T47D (cell line): ENCODE measurements around the gene TTR.

ENCODE experiments used
- DNase-seq, 2 experiments: peaks; one replicate each; pipeline versions ENCODE4 v3.0.0 to v3.0.0-alpha.2; 2011 to 2012; ENCODE audit warnings: low read depth in 1 of 2, low spot score in 1 of 2
- JUND ChIP-seq: IDR thresholded peaks from 2 replicates; pipeline ENCODE4 v1.6.1; 2012; ENCODE audit warnings: low read depth
- in situ Hi-C: cut with HindIII; loops from 2 replicates; pipeline ENCODE4 v1.10.0; 2016; ENCODE audit warnings: low sequenced_read_pairs, low pct_unique_long_range_greater_than_20kb

Gene TTR

DNA sequence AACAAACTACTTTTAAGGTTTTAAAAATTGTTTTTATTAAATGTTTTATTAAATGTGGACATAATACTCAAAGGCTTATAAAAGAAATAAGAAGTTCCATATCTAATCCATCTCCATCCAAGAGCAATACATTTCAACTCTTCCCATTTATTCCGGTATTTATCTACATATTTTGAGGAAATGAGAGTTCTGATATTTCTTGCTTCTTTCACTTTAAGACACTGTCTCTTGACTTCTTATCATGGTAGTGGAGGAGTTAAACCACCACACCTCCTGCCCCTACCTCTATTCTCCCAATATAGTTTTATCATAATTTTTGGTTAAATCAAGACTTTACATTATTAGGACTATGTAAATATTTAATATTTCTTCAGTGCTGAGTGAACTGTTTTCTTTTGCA, 40.7 kb downstream of the TTR start:
- no peak for DNase-seq
- TF ChIP-seq JUND = no peak
- in situ Hi-C loops = no loop called here

- in situ Hi-C loops = no loop called here
- TF ChIP-seq JUND = no peak
- no peak for DNase-seq
These were observed 42.0 kb downstream of the TTR start for GRCh38 chr18:31633392-31634330.

DNA sequence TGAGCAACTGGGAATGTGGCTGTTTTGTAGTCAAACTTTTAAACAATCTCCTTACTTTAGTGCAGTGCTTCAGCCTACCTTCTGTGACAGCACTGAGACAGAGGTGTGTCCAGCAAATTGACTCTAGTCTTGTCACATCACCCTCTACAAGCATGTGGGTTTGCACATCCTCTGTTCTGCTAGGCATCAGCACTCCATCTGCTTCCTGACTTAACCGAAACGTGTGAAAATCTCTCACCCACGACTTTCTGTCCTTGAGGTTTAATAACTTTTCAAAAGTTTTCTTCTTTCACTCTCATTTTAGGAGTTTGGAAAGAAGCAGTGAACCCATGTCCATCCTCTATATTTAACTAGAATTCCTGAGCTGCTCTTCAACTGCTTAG, 42.6 kb downstream of the TTR start:
- no peak for TF ChIP-seq JUND
- DNase-seq = no peak
- in situ Hi-C loops = no loop called here

DNA sequence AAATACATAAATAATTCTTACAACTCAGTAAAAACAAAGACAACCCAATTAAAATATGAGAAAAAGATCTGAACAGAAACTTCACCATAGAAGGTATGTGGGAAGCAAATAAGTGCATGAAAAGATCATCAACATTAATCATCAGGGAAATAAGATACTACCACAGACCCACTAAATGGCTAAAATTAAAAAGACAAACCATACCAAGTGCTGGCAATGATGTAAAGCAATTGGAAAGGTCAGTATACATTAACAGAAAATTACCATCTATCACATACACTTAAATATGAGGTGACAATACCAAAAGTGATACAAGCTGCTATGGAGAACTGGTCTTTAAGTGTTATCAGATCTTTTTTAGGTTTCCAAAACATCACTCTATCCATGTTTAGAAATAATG, 44.7 kb downstream of the TTR start:
- in situ Hi-C loops = no loop called here
- TF ChIP-seq JUND = no peak
- DNase-seq = no peak

DNA sequence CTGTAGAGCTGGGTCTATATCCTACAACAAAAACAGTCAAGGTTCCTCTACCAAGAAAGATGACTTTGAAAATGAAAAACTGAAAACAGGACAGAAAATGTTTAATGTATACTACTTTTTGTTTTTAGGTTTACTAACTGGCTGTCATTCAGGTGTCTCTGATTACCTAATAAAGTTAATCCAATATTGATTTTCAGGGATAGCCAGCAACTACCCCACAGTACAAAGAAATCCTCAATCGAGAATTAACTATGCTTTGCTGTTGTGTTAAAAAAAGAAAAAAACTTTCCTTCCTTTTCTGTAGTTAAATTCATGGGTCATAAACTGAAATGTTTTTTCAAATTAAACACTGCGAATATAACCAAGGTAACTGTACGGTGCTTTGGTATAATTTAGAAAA, 45.8 kb downstream of the TTR start:
- in situ Hi-C loops = no loop called here
- no peak for TF ChIP-seq JUND
- no peak for DNase-seq

DNA sequence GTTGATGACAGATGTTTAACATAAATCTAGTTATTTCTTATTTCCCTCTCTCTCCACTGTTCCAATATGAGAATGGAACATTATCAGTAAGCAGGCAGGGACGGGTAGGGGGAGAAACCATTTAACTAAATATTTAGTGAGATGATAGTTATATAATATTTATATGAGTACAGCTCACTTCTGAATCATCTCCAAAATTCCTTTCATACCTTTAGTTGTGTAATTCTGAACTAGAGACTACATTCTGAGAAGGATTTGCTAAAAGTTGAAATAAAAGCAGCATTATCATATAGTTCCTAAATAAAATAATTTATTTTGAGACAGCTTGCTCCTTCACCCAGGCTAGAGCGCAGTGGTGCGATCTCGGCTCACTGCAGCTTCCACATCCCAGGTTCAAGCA, 51.3 kb downstream of the TTR start:
- in situ Hi-C loops = no loop called here
- no peak for DNase-seq
- no peak for TF ChIP-seq JUND

DNA sequence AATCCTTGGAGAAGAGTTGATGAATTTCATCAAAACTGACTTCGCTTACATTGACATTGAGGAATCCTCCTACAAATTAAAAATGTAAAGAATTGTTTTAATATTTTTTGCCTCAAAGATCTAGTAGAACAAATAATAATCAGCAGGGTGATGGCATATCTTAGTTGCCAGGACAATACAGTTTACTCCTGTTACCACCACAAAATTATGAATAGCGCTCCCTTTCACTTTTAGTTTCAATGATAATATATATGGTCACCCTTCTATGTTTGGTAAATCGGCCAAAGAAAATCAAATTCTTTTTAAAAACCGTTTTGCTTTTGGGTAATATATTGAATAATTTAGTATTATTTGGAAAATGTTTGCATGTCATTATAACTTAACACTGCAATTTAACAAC, 53.7 kb downstream of the TTR start:
- TF ChIP-seq JUND = no peak
- in situ Hi-C loops = no loop called here
- DNase-seq = no peak

- in situ Hi-C loops = no loop called here
- TF ChIP-seq JUND = no peak
- no peak for DNase-seq
These were observed 54.9 kb downstream of the TTR start for GRCh38 chr18:31646332-31647126.

DNA sequence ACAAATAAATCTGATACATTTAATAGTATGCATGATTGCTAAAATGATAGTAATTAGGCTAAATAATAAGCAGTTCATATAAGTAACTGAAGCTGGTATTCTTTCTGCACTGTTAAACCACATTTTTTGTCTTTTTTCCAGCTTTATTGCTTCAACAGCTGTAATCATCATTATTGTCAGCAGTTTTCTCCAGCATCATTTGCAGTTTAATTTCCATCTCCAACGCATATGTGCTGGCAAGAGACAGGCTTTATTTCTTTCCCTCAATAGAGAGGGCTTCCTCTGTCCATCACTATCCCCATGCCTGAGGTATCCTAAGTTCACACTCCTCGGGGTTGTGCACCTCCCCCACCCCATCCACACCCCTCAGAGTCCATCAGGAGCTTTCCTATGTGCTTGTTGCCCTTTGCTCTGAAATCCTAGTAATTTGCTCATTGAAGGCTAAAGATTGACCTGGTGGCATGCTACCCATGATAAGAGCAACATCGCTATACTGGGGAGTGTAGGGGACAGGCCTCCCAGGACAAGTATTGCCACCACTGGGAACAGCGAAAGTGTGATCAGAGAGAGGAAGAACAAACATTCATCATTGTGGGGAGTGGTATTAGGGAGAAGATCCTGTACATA, 55.6 kb downstream of the TTR start:
- in situ Hi-C loops = no loop called here
- no peak for TF ChIP-seq JUND

More for the DNA sequence above, 55.6 kb downstream of the TTR start:
- DNase-seq = no peak
